GM18526 (cell line): ENCODE results near the gene PCDH11X.
"Not testable (repeated sequence)": the region's sequence is repeated elsewhere in the genome, so short reads cannot be mapped to it uniquely, and the experiment has no call there.

Experiments
- POLR2A ChIP-seq: IDR thresholded peaks from 3 replicates; pipeline ENCODE4 v1.6.1; 2011; ENCODE audit not compliant: insufficient read length; ENCODE audit errors: extremely low read depth

The PCDH11X gene, protein sequence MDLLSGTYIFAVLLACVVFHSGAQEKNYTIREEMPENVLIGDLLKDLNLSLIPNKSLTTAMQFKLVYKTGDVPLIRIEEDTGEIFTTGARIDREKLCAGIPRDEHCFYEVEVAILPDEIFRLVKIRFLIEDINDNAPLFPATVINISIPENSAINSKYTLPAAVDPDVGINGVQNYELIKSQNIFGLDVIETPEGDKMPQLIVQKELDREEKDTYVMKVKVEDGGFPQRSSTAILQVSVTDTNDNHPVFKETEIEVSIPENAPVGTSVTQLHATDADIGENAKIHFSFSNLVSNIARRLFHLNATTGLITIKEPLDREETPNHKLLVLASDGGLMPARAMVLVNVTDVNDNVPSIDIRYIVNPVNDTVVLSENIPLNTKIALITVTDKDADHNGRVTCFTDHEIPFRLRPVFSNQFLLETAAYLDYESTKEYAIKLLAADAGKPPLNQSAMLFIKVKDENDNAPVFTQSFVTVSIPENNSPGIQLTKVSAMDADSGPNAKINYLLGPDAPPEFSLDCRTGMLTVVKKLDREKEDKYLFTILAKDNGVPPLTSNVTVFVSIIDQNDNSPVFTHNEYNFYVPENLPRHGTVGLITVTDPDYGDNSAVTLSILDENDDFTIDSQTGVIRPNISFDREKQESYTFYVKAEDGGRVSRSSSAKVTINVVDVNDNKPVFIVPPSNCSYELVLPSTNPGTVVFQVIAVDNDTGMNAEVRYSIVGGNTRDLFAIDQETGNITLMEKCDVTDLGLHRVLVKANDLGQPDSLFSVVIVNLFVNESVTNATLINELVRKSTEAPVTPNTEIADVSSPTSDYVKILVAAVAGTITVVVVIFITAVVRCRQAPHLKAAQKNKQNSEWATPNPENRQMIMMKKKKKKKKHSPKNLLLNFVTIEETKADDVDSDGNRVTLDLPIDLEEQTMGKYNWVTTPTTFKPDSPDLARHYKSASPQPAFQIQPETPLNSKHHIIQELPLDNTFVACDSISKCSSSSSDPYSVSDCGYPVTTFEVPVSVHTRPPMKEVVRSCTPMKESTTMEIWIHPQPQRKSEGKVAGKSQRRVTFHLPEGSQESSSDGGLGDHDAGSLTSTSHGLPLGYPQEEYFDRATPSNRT (N-terminal part only)

DNA sequence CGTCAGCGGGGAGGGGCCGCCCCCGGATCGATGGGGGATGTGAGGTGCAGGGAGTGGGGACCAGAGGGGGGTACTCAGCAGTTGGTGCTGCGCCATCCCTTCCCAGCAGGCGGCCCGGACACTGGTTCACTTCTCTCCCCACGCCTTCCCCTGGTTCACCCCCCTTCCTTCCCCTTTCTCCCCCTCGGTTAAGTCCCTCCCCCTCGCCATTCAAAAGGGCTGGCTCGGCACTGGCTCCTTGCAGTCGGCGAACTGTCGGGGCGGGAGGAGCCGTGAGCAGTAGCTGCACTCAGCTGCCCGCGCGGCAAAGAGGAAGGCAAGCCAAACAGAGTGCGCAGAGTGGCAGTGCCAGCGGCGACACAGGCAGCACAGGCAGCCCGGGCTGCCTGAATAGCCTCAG lies at the start of gene PCDH11X:
TSS of gene PCDH11X (plus strand) at position 241 of the 400 bp plus-strand sequence. CDS start 56,130 bp downstream, outside the sequence.
- TF ChIP-seq POLR2A: not testable (repeated sequence)
